GM21619 (cell line): ENCODE results near the gene ETNPPL.
"Not testable (repeated sequence)": the region's sequence is repeated elsewhere in the genome, so short reads cannot be mapped to it uniquely, and the experiment has no call there.

ENCODE experiments used
- ATAC-seq: cut with Tn5 transposase; IDR thresholded peaks from one replicate; pipeline ENCODE4 v1.9.1; 2021; ENCODE audit not compliant: unreplicated experiment

ETNPPL gene

GRCh38 chr4:108758498-108758897 lies 4.4 kb downstream of the ETNPPL start:
- ATAC-seq: no peak

- no peak for ATAC-seq
These were observed 8.5 kb downstream of the ETNPPL start for GRCh38 chr4:108754327-108754726.

- ATAC-seq: no peak
These were observed 11.5 kb downstream of the ETNPPL start for GRCh38 chr4:108751321-108751720.

- no peak for ATAC-seq
These were observed 13.7 kb downstream of the ETNPPL start for GRCh38 chr4:108749119-108749518.

GRCh38 chr4:108746511-108746910 lies 16.3 kb downstream of the ETNPPL start:
- no peak for ATAC-seq

- no peak for ATAC-seq
These were observed 18.5 kb downstream of the ETNPPL start for GRCh38 chr4:108744307-108744706.

- no peak for ATAC-seq
These were observed 20.1 kb downstream of the ETNPPL start for GRCh38 chr4:108742451-108743420.

GRCh38 chr4:108738003-108738706 lies 24.7 kb downstream of the ETNPPL start:
- no peak for ATAC-seq

GRCh38 chr4:108731006-108731405 lies 31.8 kb downstream of the ETNPPL start:
- no peak for ATAC-seq

- ATAC-seq: no peak
These were observed 32.3 kb downstream of the ETNPPL start for GRCh38 chr4:108730579-108730978.

GRCh38 chr4:108729731-108730130 lies 33.1 kb downstream of the ETNPPL start:
- no peak for ATAC-seq

- no peak for ATAC-seq
These were observed 37.4 kb downstream of the ETNPPL start for GRCh38 chr4:108725457-108725856.

GRCh38 chr4:108717386-108717785 lies 45.5 kb downstream of the ETNPPL start:
- no peak for ATAC-seq

GRCh38 chr4:108716340-108716739 lies 46.5 kb downstream of the ETNPPL start:
- no peak for ATAC-seq

- ATAC-seq: no peak
These were observed 48.0 kb downstream of the ETNPPL start for GRCh38 chr4:108714880-108715279.

- not testable (repeated sequence) for ATAC-seq
These were observed 52.3 kb downstream of the ETNPPL start for GRCh38 chr4:108710578-108710977.

GRCh38 chr4:108709722-108710121 lies 53.1 kb downstream of the ETNPPL start:
- ATAC-seq: no peak

GRCh38 chr4:108709234-108709633 lies 53.6 kb downstream of the ETNPPL start:
- no peak for ATAC-seq

- ATAC-seq: no peak
These were observed 56.6 kb downstream of the ETNPPL start for GRCh38 chr4:108706289-108706688.

GRCh38 chr4:108703966-108704365 lies 58.9 kb downstream of the ETNPPL start:
- ATAC-seq: no peak

GRCh38 chr4:108703370-108703769 lies 59.5 kb downstream of the ETNPPL start:
- ATAC-seq: no peak

- no peak for ATAC-seq
These were observed 59.9 kb downstream of the ETNPPL start for GRCh38 chr4:108702960-108703359.
